GM19463 (cell line): ENCODE data around the gene TMEM176B.

Experiments used
- ATAC-seq: cut with Tn5 transposase; IDR thresholded peaks from one replicate; pipeline ENCODE4 v1.9.1; 2021; ENCODE audit warnings: mild to moderate bottlenecking, moderate library complexity; ENCODE audit not compliant: unreplicated experiment

Gene TMEM176B

GRCh38 chr7:150754951-150755350, 45.2 kb downstream of the TMEM176B start:
- no peak for ATAC-seq

- ATAC-seq: peak; percentile 43
These were observed 46.1 kb downstream of the TMEM176B start for GRCh38 chr7:150753826-150754603.

GRCh38 chr7:150753239-150753638, 46.9 kb downstream of the TMEM176B start:
- no peak for ATAC-seq

- ATAC-seq: no peak
These were observed 48.5 kb downstream of the TMEM176B start for GRCh38 chr7:150751702-150752101.

- no peak for ATAC-seq
These were observed 51.8 kb downstream of the TMEM176B start for GRCh38 chr7:150748376-150748775.

- ATAC-seq: no peak
These were observed 53.2 kb downstream of the TMEM176B start for GRCh38 chr7:150746921-150747320.

- ATAC-seq: no peak
These were observed 54.3 kb downstream of the TMEM176B start for GRCh38 chr7:150745876-150746275.

GRCh38 chr7:150745086-150745485, 55.1 kb downstream of the TMEM176B start:
- no peak for ATAC-seq

- no peak for ATAC-seq
These were observed 56.0 kb downstream of the TMEM176B start for GRCh38 chr7:150744041-150744656.

GRCh38 chr7:150742286-150742968, 57.7 kb downstream of the TMEM176B start:
- ATAC-seq: no peak
